Measurements from ENCODE around the gene CX3CL1.
"Not testable (repeated sequence)": the region's sequence is repeated elsewhere in the genome, so short reads cannot be mapped to it uniquely, and the experiment has no call there.

The CX3CL1 gene

GRCh38 chr16:57357330-57358085, 14.8 kb upstream of the CX3CL1 start:
- DNase-seq: no peak

GRCh38 chr16:57358086-57358420, 14.2 kb upstream of the CX3CL1 start:
- no peak for DNase-seq

- no peak for DNase-seq
These were observed 13.7 kb upstream of the CX3CL1 start, which contains the start of gene CCL22 for GRCh38 chr16:57358527-57359095. TSS of gene CCL22 (plus strand) at chr16:57358783. CDS start at chr16:57358817, 34 bp downstream.

- DNase-seq: no peak
These were observed 11.9 kb upstream of the CX3CL1 start for GRCh38 chr16:57360321-57360935.

GRCh38 chr16:57361404-57361803, 10.9 kb upstream of the CX3CL1 start:
- DNase-seq: no peak

- DNase-seq: no peak
These were observed 8.1 kb upstream of the CX3CL1 start for GRCh38 chr16:57364143-57364542.

- DNase-seq: no peak
These were observed 5.7 kb upstream of the CX3CL1 start for GRCh38 chr16:57366544-57367040.

- no peak for DNase-seq
These were observed 5.1 kb upstream of the CX3CL1 start for GRCh38 chr16:57367116-57367752.

GRCh38 chr16:57371494-57372371, 557 bp upstream of the CX3CL1 start:
- no peak for DNase-seq

GRCh38 chr16:57373117-57373947, 1.0 kb downstream of the CX3CL1 start:
- DNase-seq: no peak

- no peak for DNase-seq
These were observed 1.8 kb downstream of the CX3CL1 start for GRCh38 chr16:57374067-57374534.

GRCh38 chr16:57374925-57375465, 2.7 kb downstream of the CX3CL1 start:
- not testable (repeated sequence) for DNase-seq

- DNase-seq: no peak
These were observed 4.1 kb downstream of the CX3CL1 start for GRCh38 chr16:57376313-57376818.

GRCh38 chr16:57377080-57377841, 5.0 kb downstream of the CX3CL1 start:
- DNase-seq: no peak

GRCh38 chr16:57379579-57379978, 7.3 kb downstream of the CX3CL1 start:
- no peak for DNase-seq

- DNase-seq: no peak
These were observed 8.6 kb downstream of the CX3CL1 start for GRCh38 chr16:57380671-57381462.

GRCh38 chr16:57381791-57382534, 9.7 kb downstream of the CX3CL1 start:
- DNase-seq: no peak

- DNase-seq: no peak
These were observed 10.4 kb downstream of the CX3CL1 start for GRCh38 chr16:57382535-57383275.
